ENCODE results near the gene CNOT3.
"Not testable (repeated sequence)": the region's sequence is repeated elsewhere in the genome, so short reads cannot be mapped to it uniquely, and the experiment has no call there.

CNOT3 gene

GRCh38 chr19:54191811-54192453 is 54.4 kb downstream of the CNOT3 start:
- no peak for DNase-seq (ENCODE audit: low read depth)

- no peak for DNase-seq (ENCODE audit: low read depth)
Measured at GRCh38 chr19:54193011-54193410, 55.4 kb downstream of the CNOT3 start.

GRCh38 chr19:54194463-54194862 is 56.9 kb downstream of the CNOT3 start:
- DNase-seq (ENCODE audit: low read depth), result not testable (repeated sequence)

- DNase-seq (ENCODE audit: low read depth), result no peak
Measured at GRCh38 chr19:54196536-54196935, 59.0 kb downstream of the CNOT3 start.

- no peak for DNase-seq (ENCODE audit: low read depth)
Measured at GRCh38 chr19:54197121-54197520, 59.6 kb downstream of the CNOT3 start.

- no peak for DNase-seq (ENCODE audit: low read depth)
Measured at GRCh38 chr19:54199401-54199800, 61.8 kb downstream of the CNOT3 start.

GRCh38 chr19:54201172-54201701 is 63.7 kb downstream of the CNOT3 start:
- DNase-seq (ENCODE audit: low read depth), result no peak

- no peak for DNase-seq (ENCODE audit: low read depth)
Measured at GRCh38 chr19:54201980-54202379, 64.4 kb downstream of the CNOT3 start.

- DNase-seq (ENCODE audit: low read depth), result no peak
Measured at GRCh38 chr19:54203151-54203611, 65.6 kb downstream of the CNOT3 start.

- no peak for DNase-seq (ENCODE audit: low read depth)
Measured at GRCh38 chr19:54204767-54205468, 67.4 kb downstream of the CNOT3 start.
